HUES48 (cell line): ENCODE measurements around the gene MAP3K5.

Experiments
- H3K27ac ChIP-seq: one replicate; pipeline ENCODE4 v1.7.0; 2013; ENCODE audit warnings: low read depth, low read length, inconsistent platforms
- H3K27me3 ChIP-seq: 2 replicates; pipeline ENCODE4 v1.6.1; 2013; ENCODE audit warnings: mild to moderate bottlenecking, low read length; ENCODE audit not compliant: control insufficient read depth, insufficient read depth
- H3K36me3 ChIP-seq: 2 replicates; pipeline ENCODE4 v1.6.1; 2013; ENCODE audit warnings: low read length; ENCODE audit not compliant: control insufficient read depth, insufficient read depth
- H3K4me1 ChIP-seq: 2 replicates; pipeline ENCODE4 v1.6.1; 2013; ENCODE audit warnings: mild to moderate bottlenecking, low read length; ENCODE audit not compliant: control insufficient read depth, insufficient read depth
- H3K4me3 ChIP-seq: 2 replicates; pipeline ENCODE4 v1.5.1; 2013; ENCODE audit warnings: mild to moderate bottlenecking, low read depth, low read length
- H3K9ac ChIP-seq: 2 replicates; pipeline ENCODE4 v1.6.1; 2013; ENCODE audit warnings: mild to moderate bottlenecking, low read depth, low read length, moderate library complexity
- H3K9me3 ChIP-seq: 2 replicates; pipeline ENCODE4 v1.6.1; 2013; ENCODE audit warnings: low read length; ENCODE audit not compliant: control insufficient read depth, insufficient read depth

The MAP3K5 gene

DNA sequence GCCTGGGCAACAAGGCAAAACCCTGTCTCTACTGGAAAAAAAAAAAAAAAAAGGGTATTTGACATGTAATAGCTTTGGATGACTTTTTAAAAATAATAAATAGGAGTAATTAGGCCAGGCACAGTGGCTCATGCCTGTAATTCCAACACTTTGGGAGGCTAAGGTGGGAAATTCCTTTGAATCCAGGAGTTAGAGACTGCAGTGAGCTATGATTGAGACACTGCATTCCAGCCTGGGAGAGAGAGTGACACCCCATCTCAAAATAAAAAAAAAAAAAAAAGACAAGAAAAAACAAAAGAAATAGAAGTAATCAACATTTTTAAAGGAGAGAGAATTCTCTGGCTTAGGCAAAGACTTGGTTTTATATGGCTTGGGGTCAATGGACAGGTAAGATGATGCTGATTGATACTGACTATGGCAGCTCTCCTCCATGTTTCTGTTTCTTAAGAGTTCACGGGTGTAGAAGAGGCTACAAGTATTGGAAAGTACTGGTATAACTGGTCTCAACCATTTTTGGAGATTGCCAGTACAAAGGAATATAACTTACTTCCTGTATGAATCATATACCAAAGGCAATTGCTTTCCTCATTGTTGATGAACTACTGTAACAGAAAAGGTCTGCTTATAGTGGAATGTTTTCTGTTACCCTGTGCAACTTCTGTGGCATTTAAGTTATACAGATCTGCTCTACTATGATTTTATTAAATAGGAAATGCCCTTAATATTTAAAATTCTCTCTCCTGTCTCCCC is 10.1 kb downstream of the MAP3K5 start:
- H3K4me3 ChIP-seq, result no peak overlapping the region
- H3K9me3 ChIP-seq, result no peaks in the 10 kb centered on the region
- H3K36me3 ChIP-seq, result no peaks in the 10 kb centered on the region
- H3K4me1 ChIP-seq, result 0 out of 2 replicates have a peak, but pooled peaks cover under 1% of the 10 kb centered on the region
- H3K27me3 ChIP-seq, result no peaks in the 10 kb centered on the region
- no peak overlapping the region for H3K27ac ChIP-seq
- no peak overlapping the region for H3K9ac ChIP-seq

DNA sequence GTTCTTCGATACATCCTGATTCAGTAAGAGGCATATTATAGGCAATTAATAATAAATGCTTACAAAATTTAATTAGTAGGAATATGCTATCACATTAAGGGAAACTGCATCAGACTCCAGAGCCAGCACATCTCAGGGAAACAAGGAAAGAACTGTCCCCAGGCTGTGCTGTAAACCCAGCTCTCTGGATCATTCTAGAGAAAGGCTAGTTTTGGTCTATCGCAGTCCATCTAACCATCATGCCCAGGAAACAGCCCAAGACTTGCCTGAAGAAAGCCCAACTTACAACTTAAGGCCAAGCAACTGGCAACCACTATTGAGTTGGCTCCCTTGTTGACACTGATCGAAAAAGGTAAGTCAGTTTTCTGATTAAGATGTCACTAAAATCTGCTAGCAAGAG is 11.3 kb downstream of the MAP3K5 start:
- Histone ChIP-seq H3K36me3 (no peaks in the 10 kb centered on the region), H3K4me3 (no peak overlapping the region), H3K4me1 (peaks cover 5% of the 10 kb centered on the region; the same call in 1 of the 2 replicates), H3K9ac (no peak overlapping the region), H3K27me3 (no peaks in the 10 kb centered on the region), H3K9me3 (no peaks in the 10 kb centered on the region), H3K27ac (no peak overlapping the region)

DNA sequence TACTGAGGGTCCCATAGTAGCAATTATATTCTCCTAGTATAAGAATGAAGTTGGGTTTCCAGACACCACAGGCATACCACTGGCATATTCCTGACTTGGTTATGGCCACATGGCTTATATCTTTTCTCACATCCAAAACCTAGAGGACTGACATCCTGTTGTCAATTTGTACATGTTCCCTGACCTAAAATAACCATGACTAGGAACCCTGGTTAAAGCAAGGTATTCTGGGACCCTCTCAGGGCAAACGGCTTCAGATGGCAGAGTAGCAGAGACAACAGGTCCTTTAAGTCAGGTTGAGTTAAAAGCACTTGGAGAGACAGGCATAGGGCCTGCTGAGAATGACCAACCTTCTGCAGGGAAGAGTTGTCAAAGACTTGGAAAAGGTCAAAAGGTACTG is 12.6 kb downstream of the MAP3K5 start:
- no peak overlapping the region for H3K4me3 ChIP-seq
- no peaks in the 10 kb centered on the region for H3K36me3 ChIP-seq
- no peaks in the 10 kb centered on the region for H3K9me3 ChIP-seq
- no peak overlapping the region for H3K9ac ChIP-seq
- H3K4me1 ChIP-seq, result peaks cover 7% of the 10 kb centered on the region; the same call in 1 of the 2 replicates
- no peaks in the 10 kb centered on the region for H3K27me3 ChIP-seq
- no peak overlapping the region for H3K27ac ChIP-seq

DNA sequence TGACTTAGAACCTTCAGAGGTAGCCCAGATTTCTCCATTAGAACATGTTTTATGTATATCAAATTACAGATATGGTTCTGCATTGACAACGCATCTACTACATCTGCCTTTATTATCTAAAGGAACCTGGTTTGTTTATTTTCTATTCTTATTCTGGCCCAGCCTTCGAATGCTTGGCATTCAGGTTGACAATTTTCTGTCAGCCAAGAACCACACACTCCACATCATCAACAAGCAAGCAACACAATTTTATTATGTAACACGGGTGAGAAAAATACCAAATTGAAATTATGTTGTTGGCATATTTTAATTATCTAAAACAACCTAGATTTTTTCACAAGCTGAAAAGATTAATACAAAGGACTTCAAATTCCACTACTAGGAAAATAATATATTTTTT is 14.6 kb downstream of the MAP3K5 start:
- Histone ChIP-seq H3K4me1 (peaks cover 19% of the 10 kb centered on the region), H3K36me3 (no peaks in the 10 kb centered on the region), H3K4me3 (no peak overlapping the region), H3K27me3 (no peaks in the 10 kb centered on the region), H3K27ac (no peak overlapping the region), H3K9ac (no peak overlapping the region), H3K9me3 (no peaks in the 10 kb centered on the region)

DNA sequence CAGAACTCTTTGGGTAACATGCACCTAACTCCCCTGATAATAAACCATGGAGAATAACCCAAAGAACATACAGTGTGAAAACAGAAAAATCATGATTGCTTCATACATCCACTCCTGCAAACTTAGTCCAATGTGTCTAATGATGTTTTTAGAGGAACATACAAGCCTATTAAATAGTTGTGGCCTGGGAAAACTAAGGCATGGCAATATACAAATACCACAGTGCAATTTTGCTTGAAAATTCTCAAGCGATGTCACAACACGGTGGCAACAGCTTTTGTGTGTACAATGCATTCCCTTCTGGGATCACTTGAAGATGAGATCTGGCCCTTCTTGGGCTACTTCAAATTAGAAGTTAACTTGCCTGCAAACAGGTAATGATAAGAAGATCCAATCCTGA is 16.7 kb downstream of the MAP3K5 start:
- H3K4me3 ChIP-seq, result no peak overlapping the region

DNA sequence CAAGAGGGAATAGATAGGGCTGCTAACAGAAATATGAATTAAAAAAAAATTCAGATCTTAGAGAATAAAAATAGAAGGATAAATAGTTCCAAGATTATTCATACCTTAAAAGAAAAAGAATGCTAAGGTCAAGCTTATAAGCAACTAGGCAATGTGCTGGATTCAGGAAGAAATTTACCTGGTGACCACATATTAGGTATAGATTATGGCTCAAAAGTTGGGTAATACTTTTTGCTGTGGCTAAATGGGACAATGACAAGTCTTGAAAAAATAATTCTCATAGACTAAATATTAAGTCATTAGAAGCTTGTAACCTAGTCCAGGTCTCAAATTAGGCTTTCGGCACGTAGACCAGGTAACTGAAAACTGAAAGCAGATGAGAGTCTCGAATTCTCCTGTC is 17.2 kb downstream of the MAP3K5 start:
- Histone ChIP-seq H3K9me3 (no peaks in the 10 kb centered on the region), H3K4me3 (no peak overlapping the region), H3K27me3 (no peaks in the 10 kb centered on the region), H3K27ac (no peak overlapping the region), H3K9ac (no peak overlapping the region), H3K4me1 (peaks cover 21% of the 10 kb centered on the region), H3K36me3 (no peaks in the 10 kb centered on the region)

More for the DNA sequence above, 16.7 kb downstream of the MAP3K5 start:
- Histone ChIP-seq H3K9me3 (no peaks in the 10 kb centered on the region), H3K36me3 (no peaks in the 10 kb centered on the region), H3K4me1 (peaks cover 21% of the 10 kb centered on the region), H3K27ac (no peak overlapping the region), H3K9ac (no peak overlapping the region), H3K27me3 (no peaks in the 10 kb centered on the region)

DNA sequence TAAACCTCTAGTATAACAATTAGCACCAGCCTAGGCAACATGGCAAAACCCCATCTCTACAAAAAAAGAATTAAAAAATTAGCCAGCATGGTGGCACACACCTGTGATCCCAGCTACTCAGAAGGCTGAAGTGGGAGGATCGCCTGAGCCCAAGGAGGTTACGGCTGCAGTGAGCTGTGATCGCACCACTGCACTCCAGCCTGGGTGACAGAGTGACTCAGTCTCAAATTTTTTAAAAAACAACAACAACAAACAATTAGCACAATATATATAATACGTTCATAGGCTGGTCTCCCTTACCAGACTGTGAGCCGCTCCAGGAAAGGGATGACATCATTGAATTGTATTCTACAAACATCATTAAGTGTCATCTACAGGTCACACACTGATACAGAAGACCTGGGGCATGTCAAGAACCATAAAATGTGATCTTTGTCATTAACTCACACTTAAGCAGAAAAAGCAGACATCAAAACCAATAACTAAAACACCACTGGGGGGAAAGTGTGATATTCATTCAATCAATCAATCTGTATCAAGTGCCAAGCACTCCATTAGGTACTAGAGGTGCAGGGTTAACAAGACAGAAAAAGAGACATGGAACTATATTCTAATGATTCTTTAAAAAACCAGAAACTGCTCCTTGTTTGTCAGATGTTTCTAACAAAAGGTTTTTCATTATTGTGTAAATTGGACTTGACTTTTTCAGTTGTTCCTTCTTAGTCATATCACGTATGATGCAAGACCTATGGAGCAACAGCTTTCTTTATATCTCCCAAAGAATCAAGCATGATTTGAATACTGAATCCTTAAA is 17.8 kb downstream of the MAP3K5 start:
- Histone ChIP-seq H3K9ac (no peak overlapping the region), H3K4me1 (peaks cover 21% of the 10 kb centered on the region), H3K36me3 (no peaks in the 10 kb centered on the region), H3K27ac (no peak overlapping the region), H3K9me3 (no peaks in the 10 kb centered on the region), H3K4me3 (no peak overlapping the region), H3K27me3 (no peaks in the 10 kb centered on the region)

DNA sequence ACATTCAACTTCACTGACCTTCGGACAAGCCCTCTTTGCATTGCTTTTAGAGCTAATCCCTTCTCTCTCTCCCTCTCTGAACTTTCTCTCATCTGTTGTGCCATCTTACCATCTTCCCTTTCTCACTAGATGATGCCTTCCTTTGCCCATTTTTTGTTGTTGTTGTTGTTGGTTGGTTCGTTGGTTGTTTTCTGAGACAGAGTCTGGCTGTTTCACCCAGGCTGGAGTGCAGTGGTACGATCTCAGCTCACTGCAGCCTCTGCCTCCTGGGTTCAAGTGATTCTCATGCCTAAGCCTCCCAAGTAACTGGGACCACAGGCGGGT is 18.8 kb downstream of the MAP3K5 start:
- Histone ChIP-seq H3K36me3 (no peaks in the 10 kb centered on the region), H3K4me1 (peaks cover 21% of the 10 kb centered on the region), H3K27ac (no peak overlapping the region), H3K4me3 (no peak overlapping the region), H3K9me3 (no peaks in the 10 kb centered on the region), H3K27me3 (no peaks in the 10 kb centered on the region), H3K9ac (no peak overlapping the region)

DNA sequence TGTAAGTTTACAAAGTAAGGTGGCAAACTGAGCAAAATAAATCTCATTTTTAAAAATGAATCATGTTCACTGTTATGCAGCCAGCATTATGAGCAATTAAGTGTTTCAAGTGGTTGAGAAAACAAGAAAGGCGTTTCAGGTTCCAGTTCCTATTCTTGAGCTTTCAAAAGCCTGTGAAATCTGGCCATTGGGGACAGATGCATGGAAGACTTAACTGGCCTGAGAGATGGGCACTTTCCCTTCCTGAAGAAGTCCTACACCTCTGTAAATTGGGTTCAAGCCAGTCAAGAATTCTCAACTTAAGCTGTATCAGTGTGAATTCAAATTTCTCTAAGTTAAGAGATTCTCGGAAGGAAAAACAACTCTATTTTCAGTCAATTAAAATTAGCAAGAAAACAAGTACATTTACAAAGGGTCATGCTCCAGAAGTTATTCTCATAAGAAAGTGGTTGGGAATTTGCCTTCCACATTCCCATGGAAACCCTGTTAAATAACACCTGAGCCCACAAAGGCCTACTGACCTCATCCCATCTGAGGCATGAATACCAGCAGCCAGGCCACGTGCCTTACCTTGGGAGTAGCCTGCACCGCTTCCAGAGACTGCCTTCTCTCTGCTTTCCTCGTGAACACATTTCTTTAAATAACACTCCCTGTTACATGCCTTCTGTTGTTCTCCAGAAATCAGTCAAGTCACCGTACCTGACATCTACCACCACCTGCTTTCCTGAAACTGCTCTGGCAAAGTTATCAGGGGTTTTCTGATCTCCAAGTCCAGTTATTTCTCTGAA is 19.4 kb downstream of the MAP3K5 start:
- no peaks in the 10 kb centered on the region for H3K9me3 ChIP-seq
- no peaks in the 10 kb centered on the region for H3K27me3 ChIP-seq
- H3K9ac ChIP-seq, result no peak overlapping the region
- H3K4me3 ChIP-seq, result no peak overlapping the region
- H3K4me1 ChIP-seq, result peaks cover 21% of the 10 kb centered on the region
- no peaks in the 10 kb centered on the region for H3K36me3 ChIP-seq
- H3K27ac ChIP-seq, result no peak overlapping the region

DNA sequence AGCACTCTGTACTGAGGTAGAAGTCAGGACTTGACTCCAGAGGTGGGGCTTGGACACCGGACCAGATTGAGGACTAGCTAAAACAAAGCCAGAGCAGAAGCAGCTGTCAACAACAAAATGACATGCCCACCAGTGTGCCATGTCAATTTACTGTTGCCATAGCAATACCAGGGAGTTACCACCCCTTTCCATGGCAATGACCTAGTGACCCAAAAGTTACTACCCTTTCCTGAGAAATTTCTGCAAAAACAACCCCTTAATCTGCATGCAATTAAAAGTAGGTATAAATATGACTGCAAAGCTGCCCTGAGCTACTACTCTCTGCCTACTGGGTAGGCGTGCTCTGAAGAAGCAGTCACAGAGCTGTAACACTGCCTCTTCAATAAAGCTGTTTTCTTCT is 21.0 kb downstream of the MAP3K5 start:
- H3K4me3 ChIP-seq, result no peak overlapping the region
- H3K27ac ChIP-seq, result no peak overlapping the region
- H3K9me3 ChIP-seq, result no peaks in the 10 kb centered on the region
- peaks cover 16% of the 10 kb centered on the region for H3K4me1 ChIP-seq
- no peak overlapping the region for H3K9ac ChIP-seq
- H3K36me3 ChIP-seq, result no peaks in the 10 kb centered on the region
- H3K27me3 ChIP-seq, result no peaks in the 10 kb centered on the region

DNA sequence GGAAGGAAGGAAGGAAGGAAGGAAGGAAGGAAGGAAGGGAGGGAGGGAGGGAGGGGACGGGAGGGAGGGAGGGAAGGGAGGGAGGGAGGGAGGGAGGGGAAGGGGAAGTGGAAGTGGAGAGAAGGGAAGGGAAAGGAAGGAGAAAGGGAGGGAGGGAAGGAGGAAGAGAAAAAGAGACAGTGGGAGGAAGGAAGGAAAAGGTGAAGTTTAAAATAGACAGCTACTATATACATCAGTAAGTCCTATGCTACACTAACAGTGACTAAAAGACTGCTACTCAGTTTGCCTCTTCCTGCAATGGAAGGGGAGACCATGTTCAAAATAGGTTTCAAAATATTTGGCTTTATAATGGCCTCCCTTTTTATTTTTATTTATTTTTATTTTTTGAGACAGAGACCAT is 22.5 kb downstream of the MAP3K5 start:
- Histone ChIP-seq H3K36me3 (no peaks in the 10 kb centered on the region), H3K4me1 (peaks cover 15% of the 10 kb centered on the region), H3K27ac (no peak overlapping the region), H3K4me3 (no peak overlapping the region), H3K9me3 (no peaks in the 10 kb centered on the region), H3K9ac (no peak overlapping the region), H3K27me3 (no peaks in the 10 kb centered on the region)
